HepG2 (cell line): ENCODE data around the gene SPTA1. TPM values are rescaled to one million over a fixed set of nuclear protein-coding genes. Genes with fewer than 3 reads are reported as not detected.
A peak's percentile ranks its signal among the peaks of the same experiment; 100 is the strongest.

ENCODE experiments used
- ATAC-seq: fragments of 200-7000 bp; cut with Tn5 transposase; 3 replicates; pipeline ENCODE4 v1.9.1; 2020; ENCODE audit warnings: mild to moderate bottlenecking, moderate library complexity
- BruUV-seq: library from RNA; stranded (reverse); fragments of 400-500 nt; replicated peaks from 2 replicates; lab custom pipeline; 2021; lab: Mats Ljungman, UMichigan
- CTCF ChIA-PET: fragments of 300-600 bp; formaldehyde crosslinking; extraction: SDS; loops from one replicate; lab custom pipeline; 2021; ENCODE audit warnings: low total read pairs, inconsistent platforms, low intra/inter-chr PET ratio; lab: Yijun Ruan, JAX
- POLR2A ChIA-PET: fragments of 350-600 bp; sonication (Branson Sonifier 250); formaldehyde crosslinking; loops from one replicate; lab custom pipeline; 2020; ENCODE audit warnings: antibody characterized with exemption, inconsistent platforms; lab: Yijun Ruan, JAX
- DNase-seq: peaks from one replicate; pipeline ENCODE4 v3.0.0-alpha.2; 2015; ENCODE audit warnings: low spot score
- FAIRE-seq: peaks from 3 replicates; lab custom pipeline; 2011; peaks lifted over from hg19 to GRCh38; lab: Jason Lieb, UNC
- H2AFZ ChIP-seq: one replicate; pipeline ENCODE4 v1.6.1; 2011; ENCODE audit warnings: low read length, inconsistent platforms
- H3K27ac ChIP-seq: fragments of 300-600 bp; 3 replicates; pipeline ENCODE4 v1.8.0; 2011; ENCODE audit warnings: mixed run types, mild to moderate bottlenecking, mixed read lengths, low read length, inconsistent platforms; ENCODE audit not compliant: insufficient read depth; ENCODE audit errors: extremely low read length
- H3K27me3 ChIP-seq, 2 experiments: fragments of 200-600 bp in 1 of 2; 2 replicates in 1 of 2; 3 replicates in 1 of 2; pipeline versions ENCODE4 v1.6.0 to v1.8.0; 2011; ENCODE audit warnings: low read length in 2 of 2, mild to moderate bottlenecking in 2 of 2, moderate library complexity in 2 of 2, inconsistent platforms in 1 of 2; ENCODE audit not compliant: insufficient read depth in 2 of 2, control insufficient read depth in 1 of 2
- H3K36me3 ChIP-seq, 2 experiments: fragments of 200-600 bp in 1 of 2; replicated peaks in 1 of 2; 2 replicates in 1 of 2; 3 replicates in 1 of 2; pipeline versions ENCODE4 v1.5.1 to v1.8.0; 2011; ENCODE audit warnings: low read length in 2 of 2, inconsistent platforms in 1 of 2; ENCODE audit not compliant: insufficient read depth in 2 of 2, control insufficient read depth in 1 of 2
- H3K4me1 ChIP-seq: 2 replicates; pipeline ENCODE4 v1.5.1; 2012; ENCODE audit warnings: low read length, inconsistent platforms; ENCODE audit not compliant: insufficient read depth
- H3K4me2 ChIP-seq: 2 replicates; pipeline ENCODE4 v1.6.0; 2011; ENCODE audit warnings: low read depth, low read length, inconsistent platforms
- H3K4me3 ChIP-seq, 3 experiments: fragments of 200-600 bp in 1 of 3; sonication (generic), shearing (Covaris generic) in 1 of 3; replicated peaks in 1 of 3; 2 replicates each; pipeline ENCODE4 v1.5.1; 2011 to 2016; ENCODE audit warnings: low read length in 3 of 3, inconsistent platforms in 2 of 3, low read depth in 2 of 3, mild to moderate bottlenecking in 2 of 3, control low read depth in 1 of 3, mixed read lengths in 1 of 3; ENCODE audit not compliant: insufficient read depth in 1 of 3
- H3K79me2 ChIP-seq: one replicate; pipeline ENCODE4 v1.6.1; 2011; ENCODE audit warnings: low read length, inconsistent platforms; ENCODE audit not compliant: insufficient read depth
- H3K9ac ChIP-seq: 2 replicates; pipeline ENCODE4 v1.6.0; 2011; ENCODE audit warnings: mild to moderate bottlenecking, low read depth, low read length, inconsistent platforms; ENCODE audit not compliant: insufficient read depth
- H3K9me3 ChIP-seq: 2 replicates; pipeline ENCODE4 v1.5.1; 2012; ENCODE audit warnings: mild to moderate bottlenecking, low read length
- H4K20me1 ChIP-seq: 2 replicates; pipeline ENCODE4 v1.6.0; 2011; ENCODE audit warnings: inconsistent platforms, mild to moderate bottlenecking, low read length, moderate library complexity; ENCODE audit not compliant: insufficient read depth
- MAFF ChIP-seq: IDR thresholded peaks from 2 replicates; pipeline ENCODE4 v1.6.1; 2011; ENCODE audit warnings: low read depth, low read length, improper control_type of control experiment
- MAFK ChIP-seq, 2 experiments: IDR thresholded peaks in 1 of 2; conservative IDR thresholded peaks in 1 of 2; 2 replicates each; pipeline ENCODE4 v1.6.1; 2011; ENCODE audit warnings: improper control_type of control experiment in 2 of 2, low read length in 2 of 2
- NR1H2 ChIP-seq: sonication (generic); formaldehyde crosslinking; IDR thresholded peaks from 2 replicates; pipeline ENCODE4 v1.8.1; 2022; ENCODE audit warnings: low read depth, missing genetic modification reagents, borderline replicate concordance
- RBAK ChIP-seq: sonication (generic); formaldehyde crosslinking; IDR thresholded peaks from 2 replicates; pipeline ENCODE4 v1.5.1; 2020; ENCODE audit warnings: mild to moderate bottlenecking, missing genetic modification reagents
- SIN3B ChIP-seq: fragments of 150-350 bp; IDR thresholded peaks from 2 replicates; pipeline ENCODE4 v1.6.1; 2014; ENCODE audit warnings: low read length
- TFDP2 ChIP-seq: sonication (generic); formaldehyde crosslinking; IDR thresholded peaks from 2 replicates; pipeline ENCODE4 v1.4.0; 2020; ENCODE audit warnings: missing genetic modification reagents
- THAP8 ChIP-seq: sonication (generic); formaldehyde crosslinking; IDR thresholded peaks from 2 replicates; pipeline ENCODE4 v1.5.1; 2020; ENCODE audit warnings: missing genetic modification reagents, mild to moderate bottlenecking, borderline replicate concordance
- WIZ ChIP-seq: sonication (generic); formaldehyde crosslinking; IDR thresholded peaks from 2 replicates; pipeline ENCODE4 v1.5.1; 2020; ENCODE audit warnings: mild to moderate bottlenecking, missing genetic modification reagents
- ZNF781 ChIP-seq: sonication (generic); formaldehyde crosslinking; IDR thresholded peaks from 2 replicates; pipeline ENCODE4 v1.5.1; 2020; ENCODE audit warnings: borderline replicate concordance, mild to moderate bottlenecking, missing genetic modification reagents; ENCODE audit errors: not compliant biosample characterization
- WGBS: methylation state at CpG from one replicate; pipeline ENCODE4 v1.1.6; 2017; ENCODE audit warnings: low lambda C conversion rate; 5-methylcytosine and 5-hydroxymethylcytosine counted together
- in situ Hi-C: cut with HindIII; loops from 2 replicates; pipeline ENCODE4 v1.10.0; 2017; ENCODE audit warnings: low pct_unique_long_range_greater_than_20kb; ENCODE audit not compliant: extremely low pct_ligation_motif_present
- intact Hi-C: fragments of 100-400 bp; cut with micrococcal nuclease; formaldehyde crosslinking; loops from one replicate; pipeline ENCODE4 v1.10.0; 2022; ENCODE audit not compliant: unreplicated experiment
- polyA plus RNA-seq, 8 experiments: library from polyadenylated mRNA; depleted of rRNA in 3 of 8; stranded (reverse) in 7 of 8; unstranded in 1 of 8; fragments of >200 nt; fragmentation: Illumina TruSeq in 4 of 8; extraction: Trizol in 4 of 8; gene quantifications; 2 replicates each; pipeline versions ENCODE4 v1.2.1 to v1.2.3, GENCODE V29; 2011 to 2016; ENCODE audit warnings: low read depth in 4 of 8, missing spikeins in 1 of 8, mixed read lengths in 1 of 8; ENCODE audit not compliant: insufficient read depth in 1 of 8
- total RNA-seq, 5 experiments: library from RNA; depleted of rRNA; stranded (reverse); fragments of >200 nt; fragmentation: Illumina TruSeq; extraction: Trizol; gene quantifications; 2 replicates each; pipeline ENCODE4 v1.2.3, GENCODE V29; 2016; ENCODE audit warnings: low read depth in 1 of 5

Gene SPTA1
- total and polyA plus RNA-seq, 2 of the 13 experiments (the other 11 are each of a cell fraction or from before 2014, with no cell fraction given), result not detected

- no peaks in the 10 kb centered on the region for H4K20me1 ChIP-seq
- ChIA-PET POLR2A (no interaction called here), CTCF (no interaction called here)
- no peaks in the 10 kb centered on the region for H3K36me3 ChIP-seq
- FAIRE-seq (no peak), DNase-seq (no peak), ATAC-seq (no peak)
- H2AFZ ChIP-seq, result no peak overlapping the region
- H3K4me1 ChIP-seq, result no peaks in the 10 kb centered on the region
- H3K4me2 ChIP-seq, result no peak overlapping the region
- no peak overlapping the region for H3K4me3 ChIP-seq
- TF ChIP-seq MAFK (conservative IDR thresholded peaks at IDR 0.05 in 1 of 2, IDR thresholded peaks at IDR 0.05 in 1 of 2; ENCODE audit: low read length in 2 of 2) (peak; percentile 66 to 89), NR1H2 (CRISPR knock-in tag) (no peak), MAFF (peak; percentile 87)
- no TSS peak for BruUV-seq
- no peaks in the 10 kb centered on the region for H3K79me2 ChIP-seq
- no peaks in the 10 kb centered on the region for H3K27me3 ChIP-seq
- H3K9me3 ChIP-seq, result peaks cover 68% of the 10 kb centered on the region
- intact Hi-C loops, result no loop called here
- no peak overlapping the region for H3K9ac ChIP-seq
- no peak overlapping the region for H3K27ac ChIP-seq
- in situ Hi-C loops, result no loop called here
Observed at GRCh38 chr1:158638904-158639303, 47.6 kb downstream of the SPTA1 start.

GRCh38 chr1:158638146-158638545, 48.4 kb downstream of the SPTA1 start:
- CTCF ChIA-PET, result no interaction called here
- H3K4me1 ChIP-seq, result no peaks in the 10 kb centered on the region
- no peaks in the 10 kb centered on the region for H3K79me2 ChIP-seq
- no peak overlapping the region for H2AFZ ChIP-seq
- intact Hi-C loops (no loop called here), in situ Hi-C loops (no loop called here)
- no peaks in the 10 kb centered on the region for H3K36me3 ChIP-seq
- FAIRE-seq (no peak), ATAC-seq (no peak), DNase-seq (no peak)
- no peak overlapping the region for H3K9ac ChIP-seq
- H3K9me3 ChIP-seq, result peaks cover 64% of the 10 kb centered on the region
- no peak overlapping the region for H3K4me2 ChIP-seq
- TF ChIP-seq RBAK (CRISPR knock-in tag), result no peak
- no peak for TF ChIP-seq WIZ
- no peak for TF ChIP-seq SIN3B
- no peak for TF ChIP-seq TFDP2 (CRISPR knock-in tag)
- no peak for TF ChIP-seq ZNF781 (CRISPR knock-in tag)
- TF ChIP-seq THAP8, result no peak
- H3K4me3 ChIP-seq, result no peak overlapping the region
- no TSS peak for BruUV-seq
- 16% methylated on average over 4 of the region's 4 CpGs for WGBS
- POLR2A ChIA-PET, result no interaction called here
- H3K27me3 ChIP-seq, result no peaks in the 10 kb centered on the region
- H3K27ac ChIP-seq, result no peak overlapping the region
- no peaks in the 10 kb centered on the region for H4K20me1 ChIP-seq
